Duodenal mucosa (tissue), 2 donors: ENCODE measurements around the gene TRIP6.

ENCODE experiments used
- H3K27ac ChIP-seq: one replicate; pipeline ENCODE4 v1.7.0; 2013; ENCODE audit warnings: low read depth, low read length
- H3K27me3 ChIP-seq, 2 donors: one replicate each; pipeline ENCODE4 v1.7.0; 2013; ENCODE audit warnings: low read length in 2 of 2, control low read depth in 1 of 2; ENCODE audit not compliant: insufficient read depth in 2 of 2, control insufficient read depth in 1 of 2
- H3K36me3 ChIP-seq, 2 donors: one replicate each; pipeline ENCODE4 v1.7.0; 2013; ENCODE audit warnings: low read length in 2 of 2, control low read depth in 1 of 2; ENCODE audit not compliant: insufficient read depth in 2 of 2, control insufficient read depth in 1 of 2
- H3K4me1 ChIP-seq, 2 donors: one replicate each; pipeline ENCODE4 v1.7.0; 2013; ENCODE audit warnings: low read length in 2 of 2, control low read depth in 1 of 2; ENCODE audit not compliant: insufficient read depth in 2 of 2, control insufficient read depth in 1 of 2
- H3K4me3 ChIP-seq, 2 donors: one replicate each; pipeline ENCODE4 v1.7.0; 2013; ENCODE audit warnings: low read length in 2 of 2, low read depth in 1 of 2
- H3K9ac ChIP-seq, 2 donors: one replicate each; pipeline ENCODE4 v1.7.0; 2013; ENCODE audit warnings: low read length in 2 of 2, low read depth in 1 of 2
- H3K9me3 ChIP-seq, 2 donors: one replicate each; pipeline ENCODE4 v1.7.0; 2013; ENCODE audit warnings: low read length in 2 of 2, control low read depth in 1 of 2; ENCODE audit not compliant: control insufficient read depth in 1 of 2

TRIP6 gene, protein sequence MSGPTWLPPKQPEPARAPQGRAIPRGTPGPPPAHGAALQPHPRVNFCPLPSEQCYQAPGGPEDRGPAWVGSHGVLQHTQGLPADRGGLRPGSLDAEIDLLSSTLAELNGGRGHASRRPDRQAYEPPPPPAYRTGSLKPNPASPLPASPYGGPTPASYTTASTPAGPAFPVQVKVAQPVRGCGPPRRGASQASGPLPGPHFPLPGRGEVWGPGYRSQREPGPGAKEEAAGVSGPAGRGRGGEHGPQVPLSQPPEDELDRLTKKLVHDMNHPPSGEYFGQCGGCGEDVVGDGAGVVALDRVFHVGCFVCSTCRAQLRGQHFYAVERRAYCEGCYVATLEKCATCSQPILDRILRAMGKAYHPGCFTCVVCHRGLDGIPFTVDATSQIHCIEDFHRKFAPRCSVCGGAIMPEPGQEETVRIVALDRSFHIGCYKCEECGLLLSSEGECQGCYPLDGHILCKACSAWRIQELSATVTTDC

DNA sequence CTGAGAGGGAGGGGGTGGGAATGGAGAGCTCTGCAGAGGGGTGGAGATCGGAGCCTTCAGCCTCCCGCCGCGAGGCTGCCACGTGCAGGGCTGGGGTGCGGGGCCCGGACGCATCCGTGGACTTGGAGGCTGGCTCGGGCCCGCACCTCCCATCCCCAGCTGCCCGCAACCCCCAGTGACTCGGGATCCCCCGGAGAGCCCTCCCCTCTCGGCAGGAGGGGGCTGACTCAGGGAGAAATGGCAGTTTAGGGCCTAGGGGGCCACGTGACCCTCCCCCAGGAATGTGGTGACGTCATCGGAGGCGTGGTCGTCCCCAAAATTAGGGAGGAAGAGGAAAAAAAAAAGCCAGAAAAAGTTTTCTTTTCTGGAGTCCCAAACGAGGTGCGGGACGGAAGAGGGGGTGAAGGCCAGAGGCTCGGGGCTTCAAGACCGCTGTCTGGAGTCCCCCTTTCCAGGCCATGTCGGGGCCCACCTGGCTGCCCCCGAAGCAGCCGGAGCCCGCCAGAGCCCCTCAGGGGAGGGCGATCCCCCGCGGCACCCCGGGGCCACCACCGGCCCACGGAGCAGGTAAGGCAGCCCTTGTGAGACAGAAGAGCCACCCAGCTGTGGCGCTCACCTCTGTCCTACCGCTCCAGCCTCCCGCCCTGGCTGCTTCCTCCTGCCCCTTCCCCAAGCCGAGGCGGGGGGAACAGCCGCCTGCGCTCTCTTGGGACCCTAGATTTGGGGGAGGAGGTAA, at the start of gene TRIP6:
Gene TRIP6, plus strand, starts transcription at position 348 of the 736 bp plus-strand sequence. Its CDS starts 111 bp downstream, at position 459.
- peak within 1 kb of the TSS; percentile 76 to 87 for H3K9ac ChIP-seq

DNA sequence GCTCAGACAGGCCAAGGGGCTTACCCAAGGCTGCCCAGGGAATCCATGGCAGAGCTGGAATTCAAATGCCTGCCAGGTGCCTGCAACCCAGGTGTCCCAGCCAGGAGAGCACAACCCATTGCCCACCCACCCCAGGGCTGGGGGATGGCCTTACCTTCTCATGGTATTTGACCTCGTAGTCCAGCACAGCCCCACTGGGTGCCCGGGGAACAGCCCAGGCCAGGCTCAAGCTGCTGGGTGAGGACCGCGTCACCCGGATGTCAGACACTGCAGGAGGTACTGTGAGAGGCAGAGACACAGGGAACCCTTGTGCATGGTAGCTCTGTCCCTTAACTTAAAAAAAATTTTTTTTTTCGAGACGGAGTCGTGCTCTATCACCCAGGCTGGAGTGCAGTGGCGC, 48.8 kb upstream of the TRIP6 start:
- Histone ChIP-seq H3K36me3 (peaks cover 4 to 37% of the 10 kb centered on the region in 2 donors), H3K9me3 (no peaks in the 10 kb centered on the region), H3K4me1 (no peaks in the 10 kb centered on the region), H3K4me3 (no peak overlapping the region), H3K9ac (no peak overlapping the region), H3K27ac (no peak overlapping the region), H3K27me3 (no peaks in the 10 kb centered on the region)

More for the DNA sequence above, at the start of gene TRIP6:
- H3K27me3 ChIP-seq, result no peaks in the 10 kb centered on the region
- peak within 1 kb of the TSS; percentile 68 to 72 for H3K4me3 ChIP-seq
- peak within 1 kb of the TSS; percentile 81 for H3K27ac ChIP-seq
- H3K36me3 ChIP-seq, result peaks cover 0 to 12% of the 10 kb centered on the region in 2 donors
- H3K4me1 ChIP-seq, result peaks cover 22 to 32% of the 10 kb centered on the region in 2 donors
- H3K9me3 ChIP-seq, result no peaks in the 10 kb centered on the region

DNA sequence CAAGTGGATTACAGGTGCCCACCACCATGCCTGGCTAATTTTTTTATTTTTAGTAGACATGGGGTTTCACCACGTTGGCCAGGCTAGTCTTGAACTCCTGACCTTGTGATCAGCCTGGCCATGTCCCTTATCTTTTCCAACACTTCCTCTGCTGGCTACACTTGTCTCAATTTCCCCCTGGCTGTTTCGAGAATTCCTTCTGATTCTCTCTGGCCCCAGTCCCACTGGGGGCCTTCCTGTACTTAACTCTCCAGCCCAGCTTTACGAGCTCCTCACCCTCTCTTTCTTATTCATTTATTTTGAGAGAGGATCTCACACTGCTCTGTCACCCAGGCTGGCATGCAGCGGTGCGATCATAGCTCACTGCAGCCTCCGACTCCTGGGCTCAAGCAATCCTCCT, 48.4 kb upstream of the TRIP6 start:
- no peaks in the 10 kb centered on the region for H3K27me3 ChIP-seq
- no peaks in the 10 kb centered on the region for H3K9me3 ChIP-seq
- H3K36me3 ChIP-seq, result peaks cover 4 to 38% of the 10 kb centered on the region in 2 donors
- H3K4me1 ChIP-seq, result no peaks in the 10 kb centered on the region
- no peak overlapping the region for H3K9ac ChIP-seq
- no peak overlapping the region for H3K4me3 ChIP-seq
- no peak overlapping the region for H3K27ac ChIP-seq

DNA sequence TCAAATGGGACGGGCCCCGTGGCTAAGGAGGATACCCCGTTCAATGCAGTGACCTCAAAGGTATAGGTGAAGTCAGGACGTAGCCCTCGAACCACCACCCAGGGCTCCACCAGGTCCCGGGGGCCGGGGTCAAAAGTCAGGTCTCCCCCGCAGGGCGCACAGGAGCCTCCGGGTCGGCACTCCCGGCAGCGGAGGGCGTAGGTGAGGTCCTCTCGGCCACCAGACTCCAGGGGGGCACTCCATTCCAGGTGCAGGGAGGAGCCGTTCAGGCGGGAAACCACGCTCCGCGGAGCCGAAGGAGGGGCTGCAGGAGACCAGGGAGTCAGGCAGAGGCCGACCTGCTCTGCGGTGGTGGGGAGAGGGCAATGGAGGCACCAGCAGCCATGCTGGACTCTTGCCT, 47.6 kb upstream of the TRIP6 start:
- Histone ChIP-seq H3K9me3 (no peaks in the 10 kb centered on the region), H3K27me3 (no peaks in the 10 kb centered on the region), H3K4me1 (peaks cover 2% of the 10 kb centered on the region in 2 donors), H3K4me3 (no peak overlapping the region), H3K9ac (no peak overlapping the region), H3K27ac (no peak overlapping the region), H3K36me3 (peaks cover 4 to 39% of the 10 kb centered on the region in 2 donors)

DNA sequence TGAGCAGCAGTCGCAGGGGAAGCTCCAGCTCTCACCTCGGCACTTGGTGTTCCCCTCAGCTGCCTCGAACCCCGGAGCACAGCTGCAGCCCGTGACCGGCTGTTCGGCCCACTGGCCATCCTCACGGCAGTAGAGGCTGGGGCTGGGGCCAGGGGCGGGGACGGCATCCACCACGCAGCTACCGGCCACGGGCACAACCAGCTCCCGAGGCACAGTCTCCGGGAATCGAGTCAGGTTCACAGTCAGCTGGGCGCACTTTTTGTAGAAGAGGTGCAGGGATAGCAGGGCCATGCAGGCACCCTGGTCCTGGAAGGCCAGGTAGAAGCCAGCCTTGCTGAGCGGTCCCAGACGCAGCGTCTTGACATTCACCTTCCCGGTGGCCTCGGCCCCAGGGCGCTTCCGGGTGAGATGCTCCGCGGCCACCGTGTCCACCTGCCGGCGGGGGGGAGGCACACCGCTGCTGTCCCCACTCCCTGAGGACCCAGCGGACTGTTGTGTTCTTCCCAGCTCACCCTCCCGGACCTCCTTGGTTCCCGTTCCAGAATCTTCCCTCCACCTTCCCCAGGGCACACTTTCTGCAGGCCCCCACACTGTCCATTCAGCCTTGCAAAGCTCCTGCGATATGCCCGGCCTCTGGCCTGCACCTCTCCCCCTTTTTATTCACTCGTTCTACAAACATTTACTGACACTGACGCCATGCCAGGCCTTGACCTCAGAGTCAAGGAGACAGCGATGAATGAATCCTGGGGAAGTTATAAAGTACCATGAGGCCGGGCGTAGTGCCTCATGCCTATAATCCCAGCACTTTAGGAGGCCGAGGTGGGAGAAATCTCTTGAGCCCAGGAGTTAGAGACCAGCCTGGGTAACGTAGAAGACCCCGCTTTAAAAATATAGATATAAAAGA, 44.7 kb upstream of the TRIP6 start:
- H3K27me3 ChIP-seq, result peaks cover 0 to 7% of the 10 kb centered on the region in 2 donors
- no peak overlapping the region for H3K4me3 ChIP-seq
- H3K27ac ChIP-seq, result no peak overlapping the region
- H3K4me1 ChIP-seq, result peaks cover 16 to 21% of the 10 kb centered on the region in 2 donors
- no peaks in the 10 kb centered on the region for H3K9me3 ChIP-seq
- H3K36me3 ChIP-seq, result peaks cover 4 to 32% of the 10 kb centered on the region in 2 donors
- H3K9ac ChIP-seq, result no peak overlapping the region

DNA sequence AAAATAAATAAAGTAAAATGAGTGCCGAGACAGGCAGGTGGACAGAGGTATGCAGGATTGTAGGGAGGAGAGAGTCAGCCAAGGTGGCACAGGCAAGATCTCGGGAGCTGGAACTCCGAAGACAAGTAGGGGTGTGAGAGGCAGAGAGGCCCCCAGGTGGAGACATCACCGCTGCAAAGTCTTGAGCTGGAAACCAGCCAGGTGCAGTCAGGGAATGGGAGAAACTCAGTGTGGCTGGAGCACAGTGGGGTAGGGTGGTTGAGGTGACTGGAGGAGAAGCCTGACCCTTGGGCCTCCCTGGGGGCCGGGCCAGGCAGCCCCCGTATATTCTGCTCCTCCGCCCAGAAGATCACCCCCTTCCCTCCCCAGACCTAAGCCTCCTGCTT, 44.1 kb upstream of the TRIP6 start:
- Histone ChIP-seq H3K4me1 (peaks cover 16 to 28% of the 10 kb centered on the region in 2 donors), H3K27ac (no peak overlapping the region), H3K36me3 (peaks cover 4 to 32% of the 10 kb centered on the region in 2 donors), H3K9ac (no peak overlapping the region), H3K27me3 (peaks cover 4 to 7% of the 10 kb centered on the region in 2 donors), H3K4me3 (no peak overlapping the region), H3K9me3 (no peaks in the 10 kb centered on the region)

DNA sequence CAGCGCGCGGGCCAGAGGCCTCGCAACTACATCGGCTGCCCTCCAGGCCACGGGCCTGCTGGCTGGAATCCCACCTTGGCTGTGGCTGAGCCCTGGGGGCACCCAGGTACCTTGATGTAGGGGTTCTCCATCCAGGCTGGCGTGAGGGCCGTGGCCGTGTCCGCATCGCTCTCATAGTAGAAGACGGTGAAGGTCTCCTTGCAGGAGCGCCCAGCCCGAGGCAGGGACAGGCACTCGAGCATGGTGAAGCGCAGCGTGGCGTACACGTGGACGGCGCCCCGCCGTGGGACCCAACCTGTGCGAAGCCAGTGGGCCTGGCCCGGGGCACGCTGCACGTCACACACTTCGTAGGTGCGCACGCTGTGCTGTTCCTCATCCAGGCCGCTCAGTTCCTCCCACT, 43.7 kb upstream of the TRIP6 start:
- peaks cover 4 to 32% of the 10 kb centered on the region in 2 donors for H3K36me3 ChIP-seq

DNA sequence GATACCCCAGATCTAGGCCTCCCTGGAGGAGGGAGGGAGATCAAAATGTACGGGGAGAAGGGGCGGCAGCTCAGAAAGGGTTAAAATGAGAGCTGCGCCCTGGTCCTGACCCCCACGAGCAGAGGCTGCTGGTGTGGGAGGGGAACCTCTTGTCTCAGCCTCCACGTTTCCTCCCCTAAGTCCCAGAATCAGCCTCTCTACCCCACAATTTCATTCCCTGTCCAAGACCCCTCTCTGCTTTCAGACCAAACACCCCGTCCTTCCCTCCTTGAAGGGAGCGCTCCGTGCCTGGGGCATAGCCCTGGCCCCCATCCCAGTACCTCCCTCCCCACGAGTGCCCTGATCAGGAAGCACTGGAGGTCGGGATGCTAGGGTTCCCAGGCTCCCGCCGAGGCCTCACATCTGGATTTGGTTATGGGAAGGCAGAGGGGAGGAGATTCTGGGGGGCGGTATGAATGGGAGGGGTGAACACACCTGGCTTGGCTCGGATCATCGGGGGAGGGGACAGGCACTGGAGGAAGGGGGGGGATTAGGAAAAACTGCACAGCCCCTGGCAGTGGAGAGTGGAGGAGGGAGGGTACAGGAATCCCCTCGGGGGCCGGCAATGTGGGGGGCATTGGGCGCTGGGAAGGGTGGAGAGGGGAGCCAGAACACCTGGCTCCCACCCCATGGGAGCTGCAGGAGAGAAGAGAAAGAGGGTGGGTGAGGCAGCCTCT, 42.5 kb upstream of the TRIP6 start:
- H3K9ac ChIP-seq, result peak overlapping the region; percentile 70 to 79
- H3K27ac ChIP-seq, result no peak overlapping the region
- no peaks in the 10 kb centered on the region for H3K9me3 ChIP-seq
- peaks cover 4 to 27% of the 10 kb centered on the region in 2 donors for H3K36me3 ChIP-seq
- peak overlapping the region; percentile 71 to 77 for H3K4me3 ChIP-seq
- peaks cover 4 to 7% of the 10 kb centered on the region in 2 donors for H3K27me3 ChIP-seq
- H3K4me1 ChIP-seq, result peaks cover 16 to 28% of the 10 kb centered on the region in 2 donors

More for the DNA sequence above, 43.7 kb upstream of the TRIP6 start:
- no peaks in the 10 kb centered on the region for H3K9me3 ChIP-seq
- peaks cover 16 to 28% of the 10 kb centered on the region in 2 donors for H3K4me1 ChIP-seq
- no peak overlapping the region for H3K9ac ChIP-seq
- H3K4me3 ChIP-seq, result no peak overlapping the region
- peaks cover 4 to 7% of the 10 kb centered on the region in 2 donors for H3K27me3 ChIP-seq
- no peak overlapping the region for H3K27ac ChIP-seq

DNA sequence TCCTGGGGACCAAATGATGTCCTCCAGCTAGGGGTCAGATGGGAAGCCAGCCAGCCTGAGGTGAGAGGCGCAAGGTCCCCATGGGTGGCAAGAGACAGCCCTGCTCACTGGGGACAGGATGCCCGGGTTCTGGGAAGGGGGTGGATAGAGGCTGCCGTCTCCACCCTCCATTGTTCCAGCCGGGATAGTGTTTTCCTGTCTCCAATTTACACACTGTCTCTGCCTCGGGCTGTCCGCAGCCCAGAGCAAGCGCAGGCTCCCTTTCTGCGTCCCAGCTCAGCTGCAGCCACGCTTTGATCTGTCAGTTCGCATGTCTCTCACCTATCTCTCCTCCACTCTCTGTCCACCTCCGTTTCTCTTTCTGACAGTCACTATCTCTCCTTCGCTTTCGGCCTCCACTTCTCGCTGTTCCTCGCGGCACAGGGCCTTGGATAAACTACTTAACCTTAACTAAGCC, 41.9 kb upstream of the TRIP6 start:
- H3K4me1 ChIP-seq, result peaks cover 16 to 28% of the 10 kb centered on the region in 2 donors
- peak overlapping the region; percentile 71 to 77 for H3K4me3 ChIP-seq
- peaks cover 4 to 7% of the 10 kb centered on the region in 2 donors for H3K27me3 ChIP-seq
- peaks cover 4 to 21% of the 10 kb centered on the region in 2 donors for H3K36me3 ChIP-seq
- peak overlapping the region; percentile 70 to 79 for H3K9ac ChIP-seq
- no peaks in the 10 kb centered on the region for H3K9me3 ChIP-seq
- no peak overlapping the region for H3K27ac ChIP-seq
